Right cardiac atrium (tissue), 5 donors: Measurements from ENCODE around the gene EFNA4. TPM values are rescaled to one million over a fixed set of nuclear protein-coding genes. Genes with fewer than 3 reads are reported as not detected.

Experiments
- ATAC-seq, 2 donors: fragments of 200-7000 bp; cut with Tn5 transposase; one replicate each; pipeline versions ENCODE4 v1.8.0 to v1.9.1; 2020; ENCODE audit warnings: moderate library complexity in 2 of 2, mild to moderate bottlenecking in 1 of 2
- DNase-seq, 3 donors: peaks; one replicate each; pipeline ENCODE4 v3.0.0-alpha.2; 2020
- H3K27ac ChIP-seq: one replicate; pipeline ENCODE4 v1.5.1; 2013; ENCODE audit warnings: mild to moderate bottlenecking, low read length, control low read depth, moderate library complexity
- H3K27me3 ChIP-seq: one replicate; pipeline ENCODE4 v1.6.1; 2013; ENCODE audit not compliant: control insufficient read depth, insufficient read depth
- H3K4me1 ChIP-seq: one replicate; pipeline ENCODE4 v1.6.1; 2013; ENCODE audit warnings: low read length; ENCODE audit not compliant: control insufficient read depth, insufficient read depth
- H3K4me3 ChIP-seq: one replicate; pipeline ENCODE4 v1.5.1; 2013; ENCODE audit warnings: low read length, control low read depth
- H3K9me3 ChIP-seq: one replicate; pipeline ENCODE4 v1.6.1; 2013; ENCODE audit warnings: low read length; ENCODE audit not compliant: control insufficient read depth
- WGBS: extraction: QIAGEN DNeasy Blood & Tissue Kit; methylation state at CpG from one replicate; pipeline ENCODE4 v1.1.7; 2013; 5-methylcytosine and 5-hydroxymethylcytosine counted together
- intact Hi-C, 4 donors: fragments of 100-400 bp; cut with DNase I; formaldehyde crosslinking; loops; one replicate each; pipeline versions ENCODE4 v1.11.0 to v1.14.0; 2022 to 2023
- polyA plus RNA-seq: library from polyadenylated mRNA; stranded (reverse); fragments of 200-250 nt; gene quantifications from one replicate; pipeline ENCODE4 v1.2.3, GENCODE V29; 2013
- total RNA-seq, 4 donors: library from RNA; stranded (reverse); fragmentation: NEBNext Ultra II Directional; extraction: Animal tissue kit (Norgen Biotek cat#: 25700); gene quantifications; one replicate each; pipeline ENCODE4 v1.2.1, GENCODE V29; 2021
- donor health status: healthy with polysubstance abuse.
- donor health status: DM: no; HTN: yes; CAD: no.
- donor health status: DM: no; HTN: no; CAD: no.
- donor health status: DM: no; HTN: yes; CAD: no; lungs with severe emphysema.
- donor health status: DM: yes; HTN: yes; CAD: no.

EFNA4 gene
- total and polyA plus RNA-seq, 5 donors: 3.0 to 4.2 (median 3.5) TPM

DNA sequence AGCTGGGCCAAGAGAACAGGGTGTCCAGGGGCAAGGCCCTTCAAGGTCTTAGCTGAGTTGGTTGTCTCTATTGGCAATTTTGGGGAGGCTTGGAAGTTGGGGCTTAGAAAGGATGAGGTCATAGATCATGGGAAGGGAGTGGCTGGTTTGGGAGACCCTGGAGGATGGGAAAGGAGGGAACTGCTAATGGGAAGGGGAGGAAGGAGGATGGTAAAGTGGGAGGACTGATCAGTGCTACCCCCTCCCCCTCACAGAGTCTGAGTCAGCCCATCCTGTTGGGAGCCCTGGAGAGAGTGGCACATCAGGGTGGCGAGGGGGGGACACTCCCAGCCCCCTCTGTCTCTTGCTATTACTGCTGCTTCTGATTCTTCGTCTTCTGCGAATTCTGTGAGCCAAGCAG is 5.1 kb downstream of the EFNA4 start:
- no peaks in the 10 kb centered on the region for H3K9me3 ChIP-seq
- H3K27ac ChIP-seq: no peak overlapping the region
- DNase-seq (peak in 1 of 3 donors; percentile 7), ATAC-seq (no peak)
- intact Hi-C loops: loop anchor here in 2 of 4 donors (10.0 kb wide), 2 partner anchors 94 to 114 kb away; partner anchors contain the start of genes CKS1B (in 1 of the 2), PBXIP1 (in 1 of the 2) and SHC1 (in 1 of the 2)
- H3K4me3 ChIP-seq: no peak overlapping the region
- H3K27me3 ChIP-seq: no peaks in the 10 kb centered on the region
- WGBS: 90% methylated on average over 3 of the region's 3 CpGs
- H3K4me1 ChIP-seq: peaks cover 4% of the 10 kb centered on the region

DNA sequence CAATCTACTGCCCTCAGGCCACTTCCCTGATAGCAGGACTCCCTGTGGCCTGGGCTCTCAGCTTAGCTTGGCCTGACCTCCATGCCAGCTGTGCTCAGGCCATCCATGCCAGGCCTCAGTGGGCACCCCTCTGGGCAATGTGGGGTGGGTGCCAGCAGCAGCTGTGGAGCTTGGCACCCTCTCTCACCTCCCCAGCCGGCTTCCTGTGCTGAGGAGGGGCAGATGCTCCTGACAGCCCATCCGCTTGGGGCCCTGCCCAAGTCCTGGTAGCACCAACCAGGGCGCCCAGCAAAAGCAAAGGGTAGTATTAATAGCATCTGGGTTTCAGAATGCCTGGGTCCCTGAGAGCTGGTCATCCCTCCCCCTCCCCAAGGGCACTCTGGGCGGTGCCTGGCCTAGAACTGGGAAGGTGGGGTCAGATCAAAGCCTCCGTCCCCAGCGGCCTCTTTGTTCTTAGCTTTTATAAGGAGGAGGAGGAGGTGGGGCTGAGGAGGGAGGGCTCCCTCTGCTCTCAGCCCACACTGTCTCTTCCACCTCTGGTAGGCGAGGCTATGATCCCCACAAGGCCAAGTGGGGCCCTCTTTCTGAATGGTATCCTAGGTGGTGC is 6.1 kb downstream of the EFNA4 start:
- no peak overlapping the region for H3K4me3 ChIP-seq
- H3K27me3 ChIP-seq: no peaks in the 10 kb centered on the region
- no peaks in the 10 kb centered on the region for H3K9me3 ChIP-seq
- 76% methylated on average over 7 of the region's 7 CpGs for WGBS
- DNase-seq: peak in 2 of 3 donors; percentile 52 to 53
- no peak for ATAC-seq
- peaks cover 4% of the 10 kb centered on the region for H3K4me1 ChIP-seq
- intact Hi-C loops: loop anchor here in 2 of 4 donors (10.0 kb wide), 3 partner anchors 95 to 515 kb away; partner anchors contain the start of genes CKS1B (in 1 of the 2), PBXIP1 (in 1 of the 2), SHC1 (in 1 of the 2) and UBE2Q1 (in 1 of the 2)
- no peak overlapping the region for H3K27ac ChIP-seq

DNA sequence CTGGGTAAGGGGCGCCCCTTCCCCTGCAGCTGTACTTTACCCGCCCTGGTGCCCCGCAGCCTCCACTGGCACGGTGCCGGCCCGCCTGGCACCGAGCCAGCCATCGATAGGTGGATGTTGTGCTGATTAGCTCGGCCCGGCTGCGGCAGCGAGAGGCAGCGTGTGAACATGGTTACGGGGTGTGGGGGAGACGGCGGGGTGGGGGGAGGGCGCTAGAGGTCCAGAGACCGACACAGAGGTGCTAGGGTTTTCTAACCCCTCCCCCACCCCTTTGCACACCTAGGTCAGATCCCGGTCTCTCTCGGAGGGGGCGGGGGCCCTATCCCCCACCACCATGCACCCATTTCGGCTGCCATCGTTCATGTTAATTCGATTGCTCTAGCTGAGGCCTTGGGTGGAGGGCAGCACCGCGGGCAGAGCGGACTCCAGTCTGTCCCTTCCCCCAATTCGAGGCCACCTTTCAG is 6.7 kb downstream of the EFNA4 start:
- intact Hi-C loops: loop anchor here in 1 of 4 donors (10.0 kb wide), 1 partner anchor 515 kb away; the partner anchor contains the start of gene UBE2Q1
- Histone ChIP-seq H3K4me1 (peaks cover 4% of the 10 kb centered on the region), H3K4me3 (peak overlapping the region; percentile 41), H3K27ac (no peak overlapping the region), H3K27me3 (no peaks in the 10 kb centered on the region), H3K9me3 (no peaks in the 10 kb centered on the region)
- ATAC-seq (no peak), DNase-seq (peak in 2 of 3 donors; percentile 50 to 58)
- 39% methylated on average over 28 of the region's 28 CpGs for WGBS

DNA sequence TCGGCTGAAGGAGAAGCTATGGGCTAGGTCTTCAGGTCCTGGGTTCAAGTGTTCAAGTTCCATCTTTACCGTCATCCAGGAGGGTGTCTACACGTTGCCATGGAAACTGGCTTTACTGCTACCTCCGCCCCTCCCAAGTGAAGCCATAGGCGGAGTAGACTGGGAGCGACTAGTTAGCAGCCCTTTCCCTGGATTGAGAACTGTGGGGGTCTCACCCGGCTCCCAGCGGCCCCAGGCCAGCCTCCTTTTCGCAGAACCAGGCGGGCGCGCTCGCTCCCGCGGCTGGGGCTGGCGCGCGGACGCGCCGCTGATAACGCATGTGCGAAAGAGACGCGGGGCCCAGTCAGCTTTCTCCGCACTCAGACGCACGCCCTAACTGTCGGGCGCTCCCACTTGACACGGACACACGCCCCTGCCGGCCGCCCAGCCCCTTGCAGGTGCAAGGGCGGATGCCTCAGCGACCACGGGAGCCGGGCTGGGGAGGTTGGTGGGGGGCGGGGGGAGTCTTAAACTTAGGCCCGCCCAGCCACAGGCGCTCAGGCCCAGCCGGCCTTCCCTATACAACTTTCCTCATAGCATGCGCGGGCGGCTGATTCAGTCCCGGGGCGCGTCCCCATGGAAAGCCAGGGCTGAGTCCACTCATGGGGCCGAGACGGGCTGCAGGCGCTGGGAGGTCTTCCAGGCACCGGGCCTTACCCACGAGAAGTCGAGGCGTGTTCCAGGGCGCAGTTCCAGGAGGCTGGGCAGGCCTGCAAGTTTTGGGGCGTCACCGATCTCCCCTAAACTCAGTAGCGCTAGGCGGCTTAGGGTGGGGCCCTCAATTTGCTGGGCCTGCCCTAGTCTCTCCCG is 7.4 kb downstream of the EFNA4 start:
- 5% methylated on average over 61 of the region's 61 CpGs for WGBS
- no peak overlapping the region for H3K27ac ChIP-seq
- intact Hi-C loops: loop anchor here in 1 of 4 donors (10.0 kb wide), 1 partner anchor 516 kb away; the partner anchor contains the start of gene UBE2Q1
- H3K4me3 ChIP-seq: peak overlapping the region; percentile 41
- peak; percentile 79 to 87 for ATAC-seq
- H3K9me3 ChIP-seq: no peaks in the 10 kb centered on the region
- peak; percentile 83 to 94 (median 90) for DNase-seq
- peaks cover 4% of the 10 kb centered on the region for H3K4me1 ChIP-seq
- H3K27me3 ChIP-seq: no peaks in the 10 kb centered on the region

DNA sequence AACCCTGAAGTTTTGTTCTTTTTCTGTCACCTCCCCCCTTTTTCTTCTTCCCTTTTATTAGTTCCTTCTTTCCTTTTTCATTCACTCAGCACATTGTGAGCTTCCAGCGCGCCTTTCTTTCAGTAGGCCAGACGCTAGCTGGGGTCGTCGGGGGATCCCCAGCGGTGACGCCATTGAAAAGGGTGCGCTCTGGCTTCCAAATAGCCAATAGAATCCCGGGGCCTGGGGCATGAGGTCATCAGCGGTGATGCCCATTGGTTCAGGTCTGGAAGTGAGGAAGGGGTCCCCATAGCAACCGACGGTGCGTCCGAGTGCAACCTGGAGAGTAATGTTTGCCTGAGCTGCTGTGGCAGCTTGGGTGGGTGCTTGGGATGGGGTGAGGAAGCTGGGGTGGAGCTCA is 8.2 kb downstream of the EFNA4 start:
- peaks cover 4% of the 10 kb centered on the region for H3K4me1 ChIP-seq
- intact Hi-C loops: loop anchor here in 1 of 4 donors (10.0 kb wide), 1 partner anchor 517 kb away; the partner anchor contains the start of gene UBE2Q1
- WGBS: 60% methylated on average over 14 of the region's 14 CpGs
- ATAC-seq: no peak
- no peaks in the 10 kb centered on the region for H3K9me3 ChIP-seq
- peak in 2 of 3 donors; percentile 58 to 59 for DNase-seq
- no peak overlapping the region for H3K27ac ChIP-seq
- H3K4me3 ChIP-seq: no peak overlapping the region
- H3K27me3 ChIP-seq: no peaks in the 10 kb centered on the region

DNA sequence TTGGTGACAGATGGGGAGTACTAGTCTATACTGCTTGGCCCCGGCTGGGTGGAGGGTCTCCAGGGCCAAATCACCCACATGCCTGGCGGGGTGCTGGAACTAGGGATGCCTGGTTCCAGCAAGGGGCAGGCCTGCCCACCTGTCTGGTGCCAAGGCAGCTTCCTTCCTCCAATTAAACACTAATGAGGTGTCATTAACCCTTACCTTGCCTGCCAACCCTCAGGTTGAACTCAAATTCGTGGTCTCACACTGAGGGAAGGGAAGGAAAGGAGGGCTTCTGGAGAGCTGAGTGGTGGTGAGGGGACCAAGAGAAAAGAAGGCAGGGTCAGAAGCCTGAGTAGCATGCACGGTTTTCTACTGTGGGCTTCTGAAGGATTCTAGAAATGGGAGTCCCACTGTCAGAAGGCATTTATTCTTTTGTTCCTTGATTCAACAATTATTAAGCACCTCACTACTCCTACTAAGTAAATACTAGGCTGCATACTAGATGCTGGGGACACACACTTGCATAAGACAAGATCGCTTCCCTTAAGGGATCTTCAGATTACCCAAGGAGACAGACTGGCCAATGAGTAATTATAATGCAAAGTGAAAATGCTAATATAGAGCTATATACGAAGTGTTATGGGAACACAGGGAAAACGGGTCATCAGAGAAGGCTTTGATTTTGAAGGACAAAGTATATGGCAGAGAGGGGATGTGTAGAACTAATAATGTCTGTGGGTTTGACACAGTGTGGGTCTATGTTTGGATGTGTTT is 9.2 kb downstream of the EFNA4 start:
- H3K4me1 ChIP-seq: peaks cover 4% of the 10 kb centered on the region
- H3K27ac ChIP-seq: no peak overlapping the region
- intact Hi-C loops: loop anchor here in 1 of 4 donors (10.0 kb wide), 1 partner anchor 518 kb away; the partner anchor contains the start of gene UBE2Q1
- WGBS: 55% methylated on average over 7 of the region's 7 CpGs
- ATAC-seq: no peak
- no peak overlapping the region for H3K4me3 ChIP-seq
- H3K27me3 ChIP-seq: no peaks in the 10 kb centered on the region
- no peaks in the 10 kb centered on the region for H3K9me3 ChIP-seq
- peak in 1 of 3 donors; percentile 36 for DNase-seq

DNA sequence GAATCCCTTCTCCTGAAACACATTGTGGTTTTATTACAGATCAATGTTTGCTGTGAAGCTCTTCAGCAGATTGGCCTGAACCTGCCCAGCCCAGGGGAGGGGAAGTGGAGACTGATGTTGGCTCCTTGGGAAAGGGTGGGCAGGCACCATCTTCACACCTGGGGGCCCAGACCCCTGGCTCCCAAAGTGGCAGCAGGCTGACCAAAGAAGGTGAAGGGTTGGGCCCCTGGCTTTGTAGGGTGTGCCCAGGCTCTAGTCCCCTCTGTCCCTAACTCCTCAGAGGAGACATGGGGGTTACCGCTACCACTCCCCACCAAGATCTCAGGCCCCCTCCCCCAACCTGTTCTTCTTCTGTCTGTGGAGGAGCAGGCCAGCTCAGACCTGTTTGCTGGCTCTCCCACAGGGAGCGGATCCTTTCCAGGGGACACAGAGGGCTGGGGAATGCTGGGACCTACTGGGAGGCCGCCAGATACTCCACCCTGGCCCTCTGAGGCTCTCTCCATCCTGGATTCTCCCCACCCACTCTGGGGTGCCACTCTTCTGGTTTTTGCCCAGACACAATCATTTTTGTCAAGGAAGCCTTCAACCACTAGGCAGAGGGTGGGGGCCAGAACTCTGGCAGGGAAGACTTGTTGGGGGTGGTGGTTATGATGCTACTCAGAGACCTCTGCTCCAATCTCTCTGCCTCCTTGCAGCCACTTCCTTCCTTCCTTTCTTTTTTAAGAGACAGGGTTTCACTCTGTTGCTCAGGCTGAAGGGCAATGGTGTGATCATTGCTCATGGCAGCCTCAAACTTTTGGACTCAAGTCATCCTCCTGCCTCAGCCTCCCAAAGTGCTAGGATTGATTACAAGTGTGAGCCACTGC is 10.1 kb downstream of the EFNA4 start:
- 98% methylated on average over 3 of the region's 3 CpGs for WGBS
- no peaks in the 10 kb centered on the region for H3K9me3 ChIP-seq
- peak in 2 of 3 donors; percentile 21 to 29 for DNase-seq
- no peaks in the 10 kb centered on the region for H3K27me3 ChIP-seq
- H3K4me3 ChIP-seq: no peak overlapping the region
- no peak overlapping the region for H3K27ac ChIP-seq
- intact Hi-C loops: loop anchor here in 1 of 4 donors (10.0 kb wide), 1 partner anchor 519 kb away; the partner anchor contains the start of gene UBE2Q1
- ATAC-seq: no peak
- H3K4me1 ChIP-seq: peaks cover 4% of the 10 kb centered on the region

DNA sequence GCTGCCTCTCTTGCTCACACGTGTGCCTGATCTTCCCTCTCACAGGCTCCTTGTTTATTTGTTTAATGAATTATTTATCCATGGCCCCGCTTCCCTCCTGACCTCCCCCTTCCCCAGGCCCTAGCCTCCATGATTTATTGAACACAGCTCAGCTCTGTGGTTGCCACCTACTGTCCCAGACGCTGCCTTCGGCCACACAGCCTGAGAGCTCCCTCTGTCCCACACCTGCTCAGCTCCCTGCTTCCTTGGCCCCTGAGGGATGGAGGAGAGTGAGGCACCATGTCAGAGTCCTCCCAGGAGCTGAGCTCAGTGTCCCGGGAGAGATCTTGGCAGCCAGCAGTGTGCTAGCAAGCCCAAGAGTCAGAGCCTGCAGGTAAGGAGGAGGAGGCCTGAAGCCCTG is 12.0 kb downstream of the EFNA4 start:
- ATAC-seq: no peak
- Histone ChIP-seq H3K9me3 (no peaks in the 10 kb centered on the region), H3K4me3 (no peak overlapping the region), H3K27me3 (no peaks in the 10 kb centered on the region), H3K27ac (no peak overlapping the region), H3K4me1 (peaks cover under 1% of the 10 kb centered on the region)
- DNase-seq: peak in 1 of 3 donors; percentile 20
- intact Hi-C loops: loop anchor here in 1 of 4 donors (10.0 kb wide), 1 partner anchor 521 kb away; the partner anchor contains the start of gene UBE2Q1
- 75% methylated on average over 5 of the region's 5 CpGs for WGBS

DNA sequence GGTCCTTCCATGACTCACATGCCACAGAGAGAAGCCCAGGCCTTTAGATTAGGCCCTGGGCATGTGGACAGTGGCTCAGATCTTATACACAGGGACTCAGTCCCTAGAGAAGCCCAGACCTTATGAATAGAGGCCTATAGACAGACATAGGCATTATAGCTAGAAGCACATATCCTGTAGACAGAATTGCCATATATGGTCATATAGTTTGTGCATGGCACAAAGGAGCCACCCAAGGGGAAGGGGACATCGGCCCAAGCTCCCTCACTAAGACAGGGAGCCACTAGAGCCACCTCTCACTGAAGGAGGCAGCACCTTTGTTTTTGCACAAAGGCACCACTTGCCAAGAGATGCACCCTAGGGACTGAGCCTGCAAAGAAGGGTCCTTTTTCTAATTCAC is 12.8 kb downstream of the EFNA4 start:
- no peaks in the 10 kb centered on the region for H3K9me3 ChIP-seq
- intact Hi-C loops: loop anchor here in 1 of 4 donors (10.0 kb wide), 1 partner anchor 522 kb away; the partner anchor contains the start of gene UBE2Q1
- no peak overlapping the region for H3K27ac ChIP-seq
- H3K27me3 ChIP-seq: no peaks in the 10 kb centered on the region
- ATAC-seq (no peak), DNase-seq (no peak)
- no peak overlapping the region for H3K4me3 ChIP-seq
- 60% methylated on average over 1 of the region's 1 CpG for WGBS
- peaks cover 3% of the 10 kb centered on the region for H3K4me1 ChIP-seq
